Body of pancreas (tissue), 4 donors: ENCODE measurements around the gene DIPK1A.

Experiments used
- POLR2A ChIP-seq, 3 donors: fragments of 450-650 bp; IDR thresholded peaks; one replicate each; pipeline ENCODE4 v1.6.1; 2016; ENCODE audit warnings: antibody characterized with exemption in 3 of 3, mild to moderate bottlenecking in 2 of 3
- TF ChIP-seq, protein P1 (sequence below), 7 experiments: fragments of 450-650 bp in 4 of 7; fragments of 200-600 bp in 3 of 7; sonication (generic) in 3 of 7; IDR thresholded peaks; one replicate each; pipeline ENCODE4 v1.5.1; 2016 to 2019; ENCODE audit warnings: antibody characterized with exemption in 7 of 7

DNA sequence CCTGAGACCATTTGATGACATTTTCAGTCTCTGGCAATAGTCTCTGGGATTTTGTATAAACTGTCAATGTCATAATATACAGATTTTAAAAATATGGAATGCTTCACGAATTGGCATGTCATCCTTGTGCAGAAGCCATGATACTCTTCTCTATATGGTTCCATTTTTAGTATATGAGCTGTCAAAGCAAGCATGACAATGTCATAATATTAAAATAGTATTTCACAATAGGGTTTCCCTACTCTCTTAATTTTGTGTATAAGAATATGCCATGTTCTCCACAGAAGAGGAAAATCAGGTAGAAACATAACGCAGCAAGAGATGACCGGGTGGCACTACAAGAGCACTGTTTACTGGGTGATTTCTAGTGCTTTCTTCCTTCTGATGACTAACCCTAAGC is 8.3 kb upstream of the DIPK1A start:
- TF ChIP-seq, protein P1, sequence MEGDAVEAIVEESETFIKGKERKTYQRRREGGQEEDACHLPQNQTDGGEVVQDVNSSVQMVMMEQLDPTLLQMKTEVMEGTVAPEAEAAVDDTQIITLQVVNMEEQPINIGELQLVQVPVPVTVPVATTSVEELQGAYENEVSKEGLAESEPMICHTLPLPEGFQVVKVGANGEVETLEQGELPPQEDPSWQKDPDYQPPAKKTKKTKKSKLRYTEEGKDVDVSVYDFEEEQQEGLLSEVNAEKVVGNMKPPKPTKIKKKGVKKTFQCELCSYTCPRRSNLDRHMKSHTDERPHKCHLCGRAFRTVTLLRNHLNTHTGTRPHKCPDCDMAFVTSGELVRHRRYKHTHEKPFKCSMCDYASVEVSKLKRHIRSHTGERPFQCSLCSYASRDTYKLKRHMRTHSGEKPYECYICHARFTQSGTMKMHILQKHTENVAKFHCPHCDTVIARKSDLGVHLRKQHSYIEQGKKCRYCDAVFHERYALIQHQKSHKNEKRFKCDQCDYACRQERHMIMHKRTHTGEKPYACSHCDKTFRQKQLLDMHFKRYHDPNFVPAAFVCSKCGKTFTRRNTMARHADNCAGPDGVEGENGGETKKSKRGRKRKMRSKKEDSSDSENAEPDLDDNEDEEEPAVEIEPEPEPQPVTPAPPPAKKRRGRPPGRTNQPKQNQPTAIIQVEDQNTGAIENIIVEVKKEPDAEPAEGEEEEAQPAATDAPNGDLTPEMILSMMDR (IDR thresholded peaks at IDR 0.05), result no peak
- TF ChIP-seq POLR2A (IDR thresholded peaks at IDR 0.05), result no peak
